Activated CD8-positive, alpha-beta memory T cell treated with anti-CD3 and anti-CD28 coated beads, Interleukin-2, amount 50 U/mL, for 1 hour (primary cell): ENCODE data around the gene SYT1.

Source experiments
- DNase-seq: peaks from one replicate; pipeline ENCODE4 v3.0.0-alpha.2; 2020; ENCODE audit errors: extremely low read depth

The SYT1 gene

GRCh38 chr12:79295572-79295971 lies 431.0 kb downstream of the SYT1 start:
- DNase-seq, result no peak

GRCh38 chr12:79296133-79296532 lies 431.6 kb downstream of the SYT1 start:
- DNase-seq, result no peak

- no peak for DNase-seq
Observed at GRCh38 chr12:79296871-79297270, 432.3 kb downstream of the SYT1 start.

- DNase-seq, result no peak
Observed at GRCh38 chr12:79298506-79298905, 433.9 kb downstream of the SYT1 start.

GRCh38 chr12:79299447-79300198 lies 435.0 kb downstream of the SYT1 start:
- no peak for DNase-seq

- DNase-seq, result no peak
Observed at GRCh38 chr12:79300199-79300568, 435.6 kb downstream of the SYT1 start.

- no peak for DNase-seq
Observed at GRCh38 chr12:79301181-79301580, 436.6 kb downstream of the SYT1 start.

- no peak for DNase-seq
Observed at GRCh38 chr12:79302162-79302814, 437.7 kb downstream of the SYT1 start.

- no peak for DNase-seq
Observed at GRCh38 chr12:79307340-79307739, 442.8 kb downstream of the SYT1 start.

GRCh38 chr12:79309039-79309438 lies 444.5 kb downstream of the SYT1 start:
- DNase-seq, result no peak

- no peak for DNase-seq
Observed at GRCh38 chr12:79317179-79317847, 452.7 kb downstream of the SYT1 start.

- DNase-seq, result no peak
Observed at GRCh38 chr12:79322905-79323304, 458.3 kb downstream of the SYT1 start.

GRCh38 chr12:79324571-79324970 lies 460.0 kb downstream of the SYT1 start:
- no peak for DNase-seq

GRCh38 chr12:79326222-79326621 lies 461.6 kb downstream of the SYT1 start:
- DNase-seq, result no peak

- DNase-seq, result no peak
Observed at GRCh38 chr12:79326663-79327062, 462.1 kb downstream of the SYT1 start.

- DNase-seq, result no peak
Observed at GRCh38 chr12:79327465-79327864, 462.9 kb downstream of the SYT1 start.

- no peak for DNase-seq
Observed at GRCh38 chr12:79329933-79330332, 465.4 kb downstream of the SYT1 start.

GRCh38 chr12:79331870-79332269 lies 467.3 kb downstream of the SYT1 start:
- no peak for DNase-seq

- no peak for DNase-seq
Observed at GRCh38 chr12:79333144-79333543, 468.6 kb downstream of the SYT1 start.

GRCh38 chr12:79337662-79338290 lies 473.2 kb downstream of the SYT1 start:
- no peak for DNase-seq

GRCh38 chr12:79344855-79345847 lies 480.6 kb downstream of the SYT1 start:
- DNase-seq, result no peak
